Stimulated activated CD4-positive, alpha-beta T cell treated with anti-CD3 and anti-CD28 coated beads, Interleukin-1b, Interleukin-23, amount 100 ng/mL, for 24 hours (primary cell): Measurements from ENCODE around the gene ANO10.
"Not testable (repeated sequence)": the region's sequence is repeated elsewhere in the genome, so short reads cannot be mapped to it uniquely, and the experiment has no call there.

Source experiments
- DNase-seq, 4 experiments: peaks; one replicate each; pipeline ENCODE4 v3.0.0-alpha.2; 2020; ENCODE audit warnings: low read depth in 4 of 4, low spot score in 1 of 4

ANO10 gene

GRCh38 chr3:43583481-43583880 lies 38.3 kb downstream of the ANO10 start:
- DNase-seq, result no peak

- no peak for DNase-seq
Observed at GRCh38 chr3:43582866-43583265, 38.9 kb downstream of the ANO10 start.

- DNase-seq, result no peak
Observed at GRCh38 chr3:43581343-43581742, 40.5 kb downstream of the ANO10 start.

- DNase-seq, result no peak
Observed at GRCh38 chr3:43580181-43580580, 41.6 kb downstream of the ANO10 start.

- DNase-seq, result no peak
Observed at GRCh38 chr3:43573576-43573975, 48.2 kb downstream of the ANO10 start.

GRCh38 chr3:43565661-43566341 lies 56.0 kb downstream of the ANO10 start:
- not testable (repeated sequence) for DNase-seq

GRCh38 chr3:43559961-43560360 lies 61.9 kb downstream of the ANO10 start:
- DNase-seq, result no peak

- no peak for DNase-seq
Observed at GRCh38 chr3:43558171-43558570, 63.6 kb downstream of the ANO10 start.

- no peak for DNase-seq
Observed at GRCh38 chr3:43549626-43550290, 72.1 kb downstream of the ANO10 start.

- not testable (repeated sequence) for DNase-seq
Observed at GRCh38 chr3:43544277-43544676, 77.5 kb downstream of the ANO10 start.

- no peak for DNase-seq
Observed at GRCh38 chr3:43542328-43543043, 79.3 kb downstream of the ANO10 start.

- no peak for DNase-seq
Observed at GRCh38 chr3:43540624-43541023, 81.2 kb downstream of the ANO10 start.

- no peak for DNase-seq
Observed at GRCh38 chr3:43539321-43539720, 82.5 kb downstream of the ANO10 start.

- DNase-seq, result no peak
Observed at GRCh38 chr3:43537225-43537624, 84.6 kb downstream of the ANO10 start.

GRCh38 chr3:43534675-43535074 lies 87.1 kb downstream of the ANO10 start:
- no peak for DNase-seq

GRCh38 chr3:43533009-43533408 lies 88.8 kb downstream of the ANO10 start:
- no peak for DNase-seq

- no peak for DNase-seq
Observed at GRCh38 chr3:43531835-43532234, 90.0 kb downstream of the ANO10 start.

- no peak for DNase-seq
Observed at GRCh38 chr3:43528498-43529099, 93.2 kb downstream of the ANO10 start.

GRCh38 chr3:43526956-43527355 lies 94.9 kb downstream of the ANO10 start:
- DNase-seq, result no peak

GRCh38 chr3:43525941-43526607 lies 95.7 kb downstream of the ANO10 start:
- DNase-seq, result no peak

GRCh38 chr3:43525386-43525785 lies 96.4 kb downstream of the ANO10 start:
- no peak for DNase-seq
